SU-DHL-6 (cell line): Measurements from ENCODE around the gene CCDC27.

Experiments
- H2AFZ ChIP-seq: fragments of 200-600 bp; sonication (generic); 2 replicates; pipeline ENCODE4 v1.6.1; 2014; ENCODE audit warnings: low read depth, mild to moderate bottlenecking, moderate library complexity, mixed read lengths, antibody characterized with exemption, low read length; ENCODE audit not compliant: severe bottlenecking
- H3F3A ChIP-seq: fragments of 200-600 bp; shearing (Covaris generic); 2 replicates; pipeline ENCODE4 v1.6.0; 2016; ENCODE audit warnings: antibody characterized with exemption, mild to moderate bottlenecking; ENCODE audit not compliant: insufficient read depth
- H3K27ac ChIP-seq: fragments of 200-600 bp; sonication (generic); 2 replicates; pipeline ENCODE4 v1.5.1; 2016; ENCODE audit warnings: low read depth, mild to moderate bottlenecking, low read length, moderate library complexity, mixed read lengths
- H3K27me3 ChIP-seq: fragments of 200-600 bp; sonication (generic), shearing (Covaris generic); 2 replicates; pipeline ENCODE4 v1.6.0; 2014; ENCODE audit warnings: mild to moderate bottlenecking, low read length
- H3K36me3 ChIP-seq: fragments of 200-600 bp; sonication (generic); 2 replicates; pipeline ENCODE4 v1.6.1; 2014; ENCODE audit warnings: mild to moderate bottlenecking, low read length, mixed read lengths
- H3K4me2 ChIP-seq: fragments of 300-600, 200-600 bp; shearing (Covaris generic), sonication (generic); 2 replicates; pipeline ENCODE4 v1.6.0; 2014; ENCODE audit warnings: low read length, low read depth, mild to moderate bottlenecking; ENCODE audit not compliant: poor library complexity, severe bottlenecking
- H3K4me3 ChIP-seq: fragments of 200-600 bp; sonication (generic); 2 replicates; pipeline ENCODE4 v1.5.1; 2014; ENCODE audit warnings: antibody characterized with exemption, low read length, mild to moderate bottlenecking, mixed read lengths; ENCODE audit not compliant: insufficient read depth, poor library complexity, severe bottlenecking
- H3K79me2 ChIP-seq: fragments of 200-600 bp; sonication (generic); 2 replicates; pipeline ENCODE4 v1.6.1; 2014; ENCODE audit warnings: mild to moderate bottlenecking, low read length, moderate library complexity; ENCODE audit not compliant: insufficient read depth
- H3K9ac ChIP-seq: fragments of 200-600 bp; sonication (generic); 2 replicates; pipeline ENCODE4 v1.7.0; 2014; ENCODE audit warnings: mild to moderate bottlenecking, low read length
- H3K9me2 ChIP-seq: fragments of 200-600 bp; sonication (generic); replicated peaks from 2 replicates; pipeline ENCODE4 v1.6.1; 2014; ENCODE audit warnings: low read length; ENCODE audit not compliant: insufficient read depth
- H3K9me3 ChIP-seq: fragments of 200-600 bp; sonication (generic); 2 replicates; pipeline ENCODE4 v1.6.1; 2014; ENCODE audit warnings: low read length, mixed read lengths; ENCODE audit not compliant: insufficient read depth
- H4K20me1 ChIP-seq: fragments of 200-600 bp; sonication (generic); 2 replicates; pipeline ENCODE4 v1.6.1; 2014; ENCODE audit warnings: low read depth, mild to moderate bottlenecking, antibody characterized with exemption, low read length, moderate library complexity, mixed read lengths
- CTCF ChIP-seq: fragments of 200-600 bp; sonication (generic); IDR thresholded peaks from one replicate; pipeline ENCODE4 v1.5.1; 2017; ENCODE audit warnings: antibody characterized with exemption, mild to moderate bottlenecking, low read length, moderate library complexity; ENCODE audit not compliant: insufficient read depth, poor library complexity, severe bottlenecking
- EZH2phosphoT487 ChIP-seq: fragments of 200-600 bp; sonication (generic), shearing (Covaris generic); conservative IDR thresholded peaks from 2 replicates; pipeline ENCODE4 v1.6.1; 2018; ENCODE audit warnings: mild to moderate bottlenecking, antibody characterized with exemption, low read length, moderate library complexity, mixed read lengths

CCDC27 gene

GRCh38 chr1:3779265-3779911 lies 27.1 kb downstream of the CCDC27 start:
- no peak overlapping the region for H3K4me3 ChIP-seq
- H3K27me3 ChIP-seq: no peaks in the 10 kb centered on the region
- no peak overlapping the region for H3K4me2 ChIP-seq
- H3F3A ChIP-seq: no peaks in the 10 kb centered on the region
- no peak overlapping the region for H3K27ac ChIP-seq
- TF ChIP-seq EZH2phosphoT487 (no peak), CTCF (no peak)
- H2AFZ ChIP-seq: no peak overlapping the region
- no peaks in the 10 kb centered on the region for H4K20me1 ChIP-seq
- no peaks in the 10 kb centered on the region for H3K36me3 ChIP-seq
- H3K9me3 ChIP-seq: no peaks in the 10 kb centered on the region
- H3K9me2 ChIP-seq: no peaks in the 10 kb centered on the region
- H3K9ac ChIP-seq: no peak overlapping the region
- H3K79me2 ChIP-seq: no peaks in the 10 kb centered on the region

- no peaks in the 10 kb centered on the region for H3K36me3 ChIP-seq
- no peak overlapping the region for H3K27ac ChIP-seq
- no peaks in the 10 kb centered on the region for H3K9me3 ChIP-seq
- H3K27me3 ChIP-seq: no peaks in the 10 kb centered on the region
- no peaks in the 10 kb centered on the region for H3K9me2 ChIP-seq
- no peaks in the 10 kb centered on the region for H3K79me2 ChIP-seq
- no peak overlapping the region for H3K9ac ChIP-seq
- H3K4me2 ChIP-seq: no peak overlapping the region
- TF ChIP-seq EZH2phosphoT487 (no peak), CTCF (no peak)
- no peaks in the 10 kb centered on the region for H4K20me1 ChIP-seq
- H2AFZ ChIP-seq: no peak overlapping the region
- no peak overlapping the region for H3K4me3 ChIP-seq
- no peaks in the 10 kb centered on the region for H3F3A ChIP-seq
These were observed 27.7 kb downstream of the CCDC27 start for GRCh38 chr1:3779912-3780416.

- no peak overlapping the region for H3K9ac ChIP-seq
- no peaks in the 10 kb centered on the region for H3K9me3 ChIP-seq
- H3K27ac ChIP-seq: no peak overlapping the region
- H3K36me3 ChIP-seq: no peaks in the 10 kb centered on the region
- no peak overlapping the region for H2AFZ ChIP-seq
- no peaks in the 10 kb centered on the region for H3K9me2 ChIP-seq
- no peaks in the 10 kb centered on the region for H3K79me2 ChIP-seq
- H4K20me1 ChIP-seq: no peaks in the 10 kb centered on the region
- H3K4me3 ChIP-seq: no peak overlapping the region
- no peaks in the 10 kb centered on the region for H3F3A ChIP-seq
- no peaks in the 10 kb centered on the region for H3K27me3 ChIP-seq
- H3K4me2 ChIP-seq: no peak overlapping the region
- TF ChIP-seq CTCF (no peak), EZH2phosphoT487 (no peak)
These were observed 28.7 kb downstream of the CCDC27 start for GRCh38 chr1:3780901-3781300.
